Measurements from ENCODE around the gene ACOT4. TPM values are rescaled to one million over a fixed set of nuclear protein-coding genes. Genes with fewer than 3 reads are reported as not detected.

ACOT4 gene
- total and polyA plus RNA-seq, 7 donors: 0.11 to 2.5 (median 0.30) TPM

DNA sequence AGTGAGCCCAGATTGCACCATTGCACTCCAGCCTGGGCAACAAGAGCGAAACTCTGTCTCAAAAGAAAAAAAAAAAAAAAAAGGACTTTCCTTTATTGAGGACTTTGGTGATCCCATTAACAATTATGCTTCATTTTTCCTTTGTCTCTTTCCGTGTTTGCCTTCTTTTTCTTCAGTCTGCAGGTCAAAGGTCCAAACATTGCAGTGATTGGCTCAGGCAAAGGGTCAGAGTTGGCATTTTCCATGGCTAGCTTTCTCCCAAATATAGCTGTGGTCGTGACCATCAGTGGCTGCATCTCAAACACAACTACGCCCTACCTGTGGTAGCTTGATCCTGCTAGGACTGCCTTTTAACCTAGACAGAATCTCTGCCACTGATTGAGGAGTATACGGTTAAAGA, 46.2 kb downstream of the ACOT4 start:
- intact Hi-C loops (cut with DNase I): no loop called here
- ATAC-seq (no peak), DNase-seq (no peak)
- WGBS, 3 donors: 77 to 86% (median 78%) methylated on average over 5 of the region's 5 CpGs
- TF ChIP-seq, protein P1, sequence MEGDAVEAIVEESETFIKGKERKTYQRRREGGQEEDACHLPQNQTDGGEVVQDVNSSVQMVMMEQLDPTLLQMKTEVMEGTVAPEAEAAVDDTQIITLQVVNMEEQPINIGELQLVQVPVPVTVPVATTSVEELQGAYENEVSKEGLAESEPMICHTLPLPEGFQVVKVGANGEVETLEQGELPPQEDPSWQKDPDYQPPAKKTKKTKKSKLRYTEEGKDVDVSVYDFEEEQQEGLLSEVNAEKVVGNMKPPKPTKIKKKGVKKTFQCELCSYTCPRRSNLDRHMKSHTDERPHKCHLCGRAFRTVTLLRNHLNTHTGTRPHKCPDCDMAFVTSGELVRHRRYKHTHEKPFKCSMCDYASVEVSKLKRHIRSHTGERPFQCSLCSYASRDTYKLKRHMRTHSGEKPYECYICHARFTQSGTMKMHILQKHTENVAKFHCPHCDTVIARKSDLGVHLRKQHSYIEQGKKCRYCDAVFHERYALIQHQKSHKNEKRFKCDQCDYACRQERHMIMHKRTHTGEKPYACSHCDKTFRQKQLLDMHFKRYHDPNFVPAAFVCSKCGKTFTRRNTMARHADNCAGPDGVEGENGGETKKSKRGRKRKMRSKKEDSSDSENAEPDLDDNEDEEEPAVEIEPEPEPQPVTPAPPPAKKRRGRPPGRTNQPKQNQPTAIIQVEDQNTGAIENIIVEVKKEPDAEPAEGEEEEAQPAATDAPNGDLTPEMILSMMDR (IDR thresholded peaks at IDR 0.05): no peak
- Histone ChIP-seq H3K4me3 (no peak overlapping the region), H3K36me3 (ENCODE audit: insufficient read depth in 1 of 2, low read depth in 1 of 2) (no peaks in the 10 kb centered on the region), H3K9me3 (no peaks in the 10 kb centered on the region), H3K27me3 (ENCODE audit: insufficient read depth in 3 of 3, low read length in 2 of 3) (no peaks in the 10 kb centered on the region), H3K4me1 (peaks cover 4% of the 10 kb centered on the region), H3K27ac (no peak overlapping the region)

DNA sequence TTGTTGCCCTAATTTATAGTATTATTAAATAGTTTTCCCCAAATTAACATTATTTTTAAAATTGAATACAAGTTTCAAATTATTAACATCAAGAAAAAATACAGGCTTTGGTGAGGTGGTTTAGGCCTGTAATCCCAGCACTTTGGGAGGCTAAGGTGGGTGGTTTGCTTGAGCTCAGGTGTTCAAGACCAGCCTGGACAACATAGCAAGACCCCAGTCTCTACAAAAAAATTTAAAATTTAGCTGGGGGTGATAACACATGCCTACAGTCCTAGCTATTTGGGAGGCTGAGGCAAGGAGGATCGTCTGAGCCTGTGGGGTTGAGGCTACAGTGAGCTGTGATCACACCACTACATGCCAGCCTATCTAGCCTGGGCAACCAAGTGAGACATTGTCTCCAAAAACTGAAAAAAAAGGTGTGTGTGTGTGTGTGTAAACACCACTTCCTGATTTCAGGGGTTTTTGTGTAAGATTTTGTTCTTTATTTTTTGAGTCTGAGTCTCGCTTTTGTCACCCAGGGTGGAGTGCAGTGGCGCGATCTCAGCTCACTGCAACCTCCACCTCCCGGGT, 49.2 kb downstream of the ACOT4 start:
- H3K9me3 ChIP-seq: no peaks in the 10 kb centered on the region
- TF ChIP-seq, protein P1 (IDR thresholded peaks at IDR 0.05): no peak
- H3K27me3 ChIP-seq (ENCODE audit: insufficient read depth in 3 of 3, low read length in 2 of 3): no peaks in the 10 kb centered on the region
- H3K4me1 ChIP-seq: peaks cover 10% of the 10 kb centered on the region
- DNase-seq: no peak
- ATAC-seq: no peak
- H3K36me3 ChIP-seq (ENCODE audit: insufficient read depth in 1 of 2, low read depth in 1 of 2): no peaks in the 10 kb centered on the region
- no peak overlapping the region for H3K4me3 ChIP-seq
- H3K27ac ChIP-seq: no peak overlapping the region
- WGBS, 3 donors: 87 to 95% (median 95%) methylated on average over 5 of the region's 5 CpGs
- intact Hi-C loops (cut with DNase I): loop anchor here in 1 of 2 donors (5.0 kb wide), 1 partner anchor 71 kb away; the partner anchor contains the start of gene PNMA1

DNA sequence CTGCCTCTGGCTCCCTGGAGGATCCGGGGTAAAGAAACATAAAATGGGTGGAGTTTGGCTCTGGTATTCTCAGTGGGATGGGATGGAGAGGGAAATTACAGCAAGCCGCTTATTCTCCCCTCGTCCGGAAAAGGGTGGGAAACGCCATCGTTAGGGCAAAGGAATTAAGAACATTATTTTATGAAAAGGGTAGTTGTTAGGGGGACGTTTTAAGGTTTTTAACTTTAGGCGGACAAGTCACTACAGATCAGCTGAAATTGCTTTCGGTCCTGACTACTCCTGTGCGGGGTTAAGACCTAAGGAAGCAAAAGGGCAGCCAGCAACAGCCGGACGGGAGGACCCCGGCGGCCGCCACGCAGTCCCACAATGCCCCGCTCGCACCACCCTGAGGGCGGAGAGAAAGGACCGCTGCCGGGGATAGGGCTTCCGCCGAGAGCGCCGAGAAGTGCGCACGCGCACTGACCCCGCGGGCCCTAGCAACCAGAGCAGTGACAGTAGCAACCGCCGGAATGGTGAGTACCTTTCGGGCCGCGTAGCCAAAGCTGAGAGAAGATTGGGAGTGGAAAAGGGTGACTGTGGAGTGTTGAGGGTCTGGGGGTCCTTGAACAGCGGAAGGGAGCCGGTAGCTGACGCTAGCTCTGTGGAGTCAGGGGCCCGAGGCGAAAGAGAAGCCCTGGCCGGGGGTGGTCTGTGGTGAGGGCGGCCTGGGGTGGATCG, 53.0 kb downstream of the ACOT4 start, which contains the start of gene DNAL1:
TSS of gene DNAL1 (plus strand) at position 456 of the 717 bp plus-strand sequence. CDS start at position 510, 54 bp downstream.
- peak within 1 kb of the TSS; percentile 86 for H3K27ac ChIP-seq
- TF ChIP-seq, protein P1 (IDR thresholded peaks at IDR 0.05): no peak
- ATAC-seq: peak; percentile 99 to 100 (median 100)
- intact Hi-C loops (cut with DNase I): loop anchor here in 1 of 2 donors (5.0 kb wide), 1 partner anchor 68 kb away; the partner anchor contains the start of gene PNMA1
- WGBS, 3 donors: 0 to 1% (median 0%) methylated on average over 36 to 43 of the region's 43 CpGs
- no peaks in the 10 kb centered on the region for H3K27me3 ChIP-seq (ENCODE audit: insufficient read depth in 3 of 3, low read length in 2 of 3)
- no peaks in the 10 kb centered on the region for H3K9me3 ChIP-seq
- H3K4me1 ChIP-seq: peaks cover 11% of the 10 kb centered on the region
- DNase-seq: peak; percentile 94 to 97
- no peaks in the 10 kb centered on the region for H3K36me3 ChIP-seq (ENCODE audit: insufficient read depth in 1 of 2, low read depth in 1 of 2)
- H3K4me3 ChIP-seq: peak within 1 kb of the TSS; percentile 80

- TF ChIP-seq, protein P1 (IDR thresholded peaks at IDR 0.05): no peak
- Histone ChIP-seq H3K4me3 (peak overlapping the region; percentile 80), H3K4me1 (peaks cover 11% of the 10 kb centered on the region), H3K36me3 (ENCODE audit: insufficient read depth in 1 of 2, low read depth in 1 of 2) (no peaks in the 10 kb centered on the region), H3K27me3 (ENCODE audit: insufficient read depth in 3 of 3, low read length in 2 of 3) (no peaks in the 10 kb centered on the region), H3K9me3 (no peaks in the 10 kb centered on the region), H3K27ac (peak overlapping the region; percentile 86)
- peak in 1 of 4 donors; percentile 1 for ATAC-seq
- DNase-seq: no peak
- WGBS, 3 donors: 2 to 4% (median 3%) methylated on average over 7 of the region's 7 CpGs
- intact Hi-C loops (cut with DNase I): no loop called here
These were observed 53.6 kb downstream of the ACOT4 start for GRCh38 chr14:73645248-73645610.

Other genes with a start within 250 kb of the ACOT4 start
- 10 to 100 TPM; 21.8 to 26.4 (median 25.2) TPM for gene NUMB, start 133.3 kb upstream of the ACOT4 start, total RNA-seq
- gene NUMB, start 133.3 kb upstream of the ACOT4 start, polyA plus RNA-seq: 10 to 100 TPM; 12.5 to 25.9 (median 17.3) TPM
- gene RIOX1, start 100.9 kb upstream of the ACOT4 start, total RNA-seq: 1 to 10 TPM; 3.9 to 5.7 (median 5.7) TPM
- gene RIOX1, start 100.9 kb upstream of the ACOT4 start, polyA plus RNA-seq: 1 to 10 TPM; 3.5 to 4.0 (median 3.8) TPM
- gene ACOT1, start 54.7 kb upstream of the ACOT4 start, total RNA-seq: 10 to 100 TPM in 2 of 4 donors, 1 to 10 TPM in 2; 3.1 to 19.5 (median 10.5) TPM
- 10 to 100 TPM in 1 of 3 donors, 1 to 10 TPM in 2; 6.1 to 12.9 (median 7.4) TPM for gene ACOT1, start 54.7 kb upstream of the ACOT4 start, polyA plus RNA-seq
- under 1 TPM in 2 of 4 donors, not detected in 2; 0.10 to 0.24 TPM for gene HEATR4, start 32.9 kb upstream of the ACOT4 start, total RNA-seq
- under 1 TPM; 0.03 to 0.08 (median 0.03) TPM for gene HEATR4, start 32.9 kb upstream of the ACOT4 start, polyA plus RNA-seq
- gene ACOT2, start 22.7 kb upstream of the ACOT4 start, total RNA-seq: 100 to 1,000 TPM in 1 of 4 donors, 10 to 100 TPM in 3; 34.3 to 153 (median 62.2) TPM
- 10 to 100 TPM; 31.2 to 86.1 (median 68.4) TPM for gene ACOT2, start 22.7 kb upstream of the ACOT4 start, polyA plus RNA-seq
- gene ACOT6, start 20.6 kb downstream of the ACOT4 start, total RNA-seq: not detected
- gene ACOT6, start 20.6 kb downstream of the ACOT4 start, polyA plus RNA-seq: not detected
- gene DNAL1, start 53.1 kb downstream of the ACOT4 start, total RNA-seq: 1 to 10 TPM; 4.3 to 8.4 (median 6.3) TPM
- 10 to 100 TPM in 1 of 3 donors, 1 to 10 TPM in 2; 6.0 to 20.0 (median 7.1) TPM for gene DNAL1, start 53.1 kb downstream of the ACOT4 start, polyA plus RNA-seq
- gene PNMA1, start 122.5 kb downstream of the ACOT4 start, total RNA-seq: 10 to 100 TPM in 3 of 4 donors, 1 to 10 TPM in 1; 9.3 to 27.0 (median 17.0) TPM
- gene PNMA1, start 122.5 kb downstream of the ACOT4 start, polyA plus RNA-seq: 10 to 100 TPM; 11.0 to 28.8 (median 19.6) TPM